ENCODE results near the gene SMAP2.

Gene SMAP2

DNA sequence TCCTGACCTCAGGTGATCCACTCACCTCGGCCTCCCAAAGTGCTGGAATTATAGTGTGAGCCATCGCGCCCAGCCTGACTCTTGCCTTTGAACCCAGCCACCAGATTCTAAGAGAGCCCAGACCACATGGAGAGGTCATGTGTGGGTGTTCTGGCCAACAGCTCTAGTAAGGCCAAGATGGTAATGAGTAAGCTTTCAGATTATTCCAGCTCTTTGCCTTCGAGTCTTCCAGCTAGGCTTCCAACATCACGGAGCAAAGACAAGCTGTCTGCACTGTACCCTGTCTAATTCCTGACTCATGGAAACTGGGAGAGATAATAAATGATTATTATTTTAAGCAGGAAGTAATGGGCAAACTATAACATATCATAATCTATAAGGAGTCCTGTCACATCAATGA is 61.9 kb downstream of the SMAP2 start:
- Mint-ChIP-seq H3K9me3 (no peaks in the 10 kb centered on the region), H3K27ac (no peak overlapping the region), H3K4me1 (ENCODE audit: low read depth) (peaks cover 2% of the 10 kb centered on the region), H3K36me3 (ENCODE audit: low read depth) (no peaks in the 10 kb centered on the region), H3K27me3 (no peaks in the 10 kb centered on the region), H3K4me3 (no peak overlapping the region)
- no peak for DNase-seq

DNA sequence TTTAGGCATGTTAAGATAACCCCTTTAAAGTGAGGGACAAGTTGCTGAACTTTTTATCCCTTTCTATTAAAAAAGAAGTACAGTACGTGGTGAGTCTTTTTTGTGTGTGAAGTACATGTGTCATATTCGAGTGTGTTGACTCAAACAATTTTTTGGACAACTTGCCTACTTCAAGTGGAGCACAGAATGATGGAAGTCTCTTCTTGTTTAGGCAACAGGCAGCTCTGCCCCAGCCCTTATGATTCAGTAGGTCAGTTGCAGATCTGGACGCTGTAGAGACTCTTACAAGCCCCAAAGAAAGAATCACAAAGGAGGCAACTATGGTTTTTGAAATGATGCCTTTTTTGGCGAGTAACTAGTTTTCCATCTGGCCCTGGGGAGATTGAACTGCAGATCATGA is 62.3 kb downstream of the SMAP2 start:
- H3K27ac Mint-ChIP-seq, result no peak overlapping the region
- no peak overlapping the region for H3K4me3 Mint-ChIP-seq
- no peaks in the 10 kb centered on the region for H3K9me3 Mint-ChIP-seq
- no peaks in the 10 kb centered on the region for H3K36me3 Mint-ChIP-seq (ENCODE audit: low read depth)
- peaks cover 2% of the 10 kb centered on the region for H3K4me1 Mint-ChIP-seq (ENCODE audit: low read depth)
- no peak for DNase-seq
- H3K27me3 Mint-ChIP-seq, result no peaks in the 10 kb centered on the region

DNA sequence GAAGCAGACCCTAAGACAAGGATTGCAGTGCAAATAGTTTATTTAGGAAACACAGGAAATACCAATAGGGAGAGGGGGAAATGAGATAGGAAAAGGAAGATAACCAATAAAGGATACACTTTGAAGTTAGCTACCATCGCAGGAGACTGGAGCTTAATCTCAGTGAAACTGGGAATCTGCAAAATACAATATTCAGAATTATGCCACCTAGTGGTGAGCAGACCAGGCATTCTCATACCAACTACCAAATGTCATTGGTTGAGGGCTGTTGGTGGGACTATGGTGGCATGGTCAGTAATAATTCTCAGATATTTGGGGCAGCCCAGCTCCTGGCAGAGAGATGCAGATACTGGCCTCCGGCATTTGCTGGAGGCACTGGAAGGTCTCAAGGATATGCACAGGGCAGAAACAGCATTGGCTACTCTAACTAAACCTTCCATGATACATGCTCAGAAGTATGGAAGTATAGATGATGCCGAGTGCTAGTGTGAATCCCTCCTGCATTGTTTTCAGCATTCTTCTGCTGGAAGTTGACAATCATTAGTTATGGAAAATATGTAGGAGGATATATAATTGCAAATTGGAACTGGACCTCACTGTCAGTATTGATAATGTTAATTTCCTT is 65.0 kb downstream of the SMAP2 start:
- no peak for DNase-seq
- peaks cover 2% of the 10 kb centered on the region for H3K4me1 Mint-ChIP-seq (ENCODE audit: low read depth)
- no peaks in the 10 kb centered on the region for H3K36me3 Mint-ChIP-seq (ENCODE audit: low read depth)
- H3K27me3 Mint-ChIP-seq, result no peaks in the 10 kb centered on the region
- no peaks in the 10 kb centered on the region for H3K9me3 Mint-ChIP-seq
- H3K27ac Mint-ChIP-seq, result no peak overlapping the region
- H3K4me3 Mint-ChIP-seq, result no peak overlapping the region

DNA sequence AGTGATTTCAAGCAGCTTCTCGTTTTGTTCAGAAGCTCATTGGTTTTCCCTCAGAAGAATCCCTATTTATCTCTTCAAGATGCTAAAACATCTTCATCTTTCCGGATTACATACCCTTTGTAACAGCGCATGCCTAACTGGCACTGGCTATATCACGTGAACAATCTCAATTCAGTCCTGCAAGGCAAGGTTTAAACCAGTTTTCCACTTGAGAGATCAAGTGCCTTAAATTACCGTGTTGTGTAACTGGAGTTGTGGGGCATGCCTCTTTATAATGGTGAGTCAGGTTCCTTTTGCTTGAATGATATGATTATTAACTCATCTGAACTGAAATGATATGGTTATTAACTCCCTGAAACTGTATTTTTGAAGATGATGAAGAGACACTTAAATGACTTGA is 65.7 kb downstream of the SMAP2 start:
- Mint-ChIP-seq H3K4me1 (ENCODE audit: low read depth) (peaks cover 2% of the 10 kb centered on the region), H3K27ac (no peak overlapping the region), H3K36me3 (ENCODE audit: low read depth) (peaks cover 5% of the 10 kb centered on the region), H3K27me3 (no peaks in the 10 kb centered on the region), H3K4me3 (no peak overlapping the region), H3K9me3 (no peaks in the 10 kb centered on the region)
- no peak for DNase-seq

DNA sequence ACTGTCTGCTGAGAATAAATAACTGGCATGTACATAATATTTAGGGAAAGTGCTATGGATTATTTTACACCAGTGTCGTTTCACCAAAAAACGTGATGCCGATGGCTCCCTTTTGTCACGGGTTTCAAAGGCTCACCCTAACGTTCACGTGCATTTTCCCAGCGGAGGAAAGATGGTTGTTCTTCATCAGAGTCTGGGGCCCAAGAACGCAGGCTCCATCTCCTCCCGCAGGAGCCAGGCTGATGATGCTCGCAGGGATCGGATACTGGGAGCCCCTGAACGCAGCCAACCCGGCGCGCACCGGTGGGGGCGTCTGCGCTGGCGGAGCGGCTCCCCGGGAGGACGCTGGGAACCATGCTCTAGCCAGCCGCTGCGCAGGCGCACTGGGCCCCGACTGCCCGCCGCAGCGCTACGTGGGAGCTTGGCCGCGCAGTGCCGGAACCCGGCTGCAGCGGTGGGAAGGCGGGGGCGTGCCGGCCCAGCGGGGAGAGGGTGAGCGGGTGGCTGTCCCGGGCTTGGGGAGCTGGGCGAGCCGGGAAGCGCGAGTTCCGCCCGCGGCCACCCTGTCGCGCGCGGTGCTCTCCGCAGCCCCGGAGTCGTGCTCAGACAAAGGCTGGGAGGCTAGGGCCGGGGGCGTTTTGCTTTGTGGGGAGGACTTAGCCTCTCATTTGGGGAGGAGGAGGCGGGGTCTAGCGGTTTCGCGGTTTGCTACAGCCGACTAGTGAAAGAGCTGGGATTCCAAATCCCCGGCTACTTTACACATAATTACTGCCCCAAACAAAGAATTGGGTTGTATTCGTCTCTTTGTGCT is 76.4 kb downstream of the SMAP2 start, which contains the start of gene ZFP69B:
Gene ZFP69B, plus strand, starts transcription at position 793 of the 811 bp plus-strand sequence. CDS start 486 bp downstream, outside the sequence.
- peak within 1 kb of the TSS; percentile 87 for H3K4me3 Mint-ChIP-seq
- peaks cover 77% of the 10 kb centered on the region for H3K36me3 Mint-ChIP-seq (ENCODE audit: low read depth)
- H3K9me3 Mint-ChIP-seq, result peaks cover 43% of the 10 kb centered on the region

DNA sequence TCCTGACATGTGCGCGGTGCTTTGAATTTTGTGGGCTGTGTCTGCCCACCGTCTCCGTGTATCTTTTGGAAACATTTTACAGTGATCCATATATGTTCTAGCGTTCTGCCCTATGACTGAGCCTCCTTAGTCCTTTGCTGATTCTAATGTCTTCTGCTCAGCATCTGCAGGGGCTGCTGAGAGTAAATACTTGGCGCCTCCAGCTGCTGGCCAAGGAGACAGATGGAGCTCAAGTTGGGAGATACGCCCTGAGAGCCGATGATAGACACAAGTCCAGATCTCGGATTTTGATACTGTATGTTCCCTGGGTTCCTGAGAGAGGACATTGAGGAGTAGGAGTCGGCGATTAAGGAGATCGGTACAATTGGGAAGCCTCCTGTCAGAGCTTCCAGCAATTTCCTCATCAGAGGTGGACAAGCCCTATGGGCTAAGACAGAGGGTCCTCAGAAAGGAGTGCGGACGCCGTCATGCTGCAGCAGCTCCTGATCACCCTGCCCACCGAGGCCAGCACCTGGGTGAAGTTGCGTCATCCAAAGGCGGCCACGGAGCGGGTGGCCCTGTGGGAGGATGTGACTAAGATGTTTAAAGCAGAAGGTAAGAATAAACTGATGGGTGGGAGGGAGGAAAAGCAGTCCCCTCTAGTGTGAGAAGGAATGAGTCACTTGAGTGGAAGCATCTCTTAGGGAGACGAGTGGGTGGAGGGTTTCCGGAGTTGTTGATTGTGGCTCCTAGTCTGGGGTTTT is 77.1 kb downstream of the SMAP2 start:
- Mint-ChIP-seq H3K9me3 (peaks cover 45% of the 10 kb centered on the region), H3K36me3 (ENCODE audit: low read depth) (peaks cover 77% of the 10 kb centered on the region), H3K4me3 (peak overlapping the region; percentile 87), H3K27me3 (no peaks in the 10 kb centered on the region), H3K4me1 (ENCODE audit: low read depth) (peaks cover 37% of the 10 kb centered on the region), H3K27ac (peak overlapping the region; percentile 96)
- DNase-seq, result peak; percentile 88

More for the DNA sequence above, 76.4 kb downstream of the SMAP2 start, which contains the start of gene ZFP69B:
- peak; percentile 96 for DNase-seq
- no peaks in the 10 kb centered on the region for H3K27me3 Mint-ChIP-seq
- H3K27ac Mint-ChIP-seq, result peak within 1 kb of the TSS; percentile 96
- peaks cover 37% of the 10 kb centered on the region for H3K4me1 Mint-ChIP-seq (ENCODE audit: low read depth)

DNA sequence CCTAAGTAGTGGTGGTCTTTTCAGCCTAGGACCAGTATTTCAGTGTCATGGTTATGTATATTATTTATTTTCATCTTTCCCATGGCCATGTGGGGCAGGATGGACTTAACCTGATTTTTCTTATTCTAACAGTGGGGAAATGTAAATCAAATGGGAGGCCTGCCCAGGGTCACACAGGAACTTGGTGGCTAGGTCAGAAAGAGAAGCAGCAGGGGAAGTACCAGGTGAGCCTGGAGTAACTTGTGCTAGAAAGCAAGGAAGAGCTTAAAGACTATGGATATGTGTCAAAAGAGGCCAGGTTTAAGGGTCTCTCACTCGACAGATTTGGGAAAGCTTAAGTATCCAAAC is 77.7 kb downstream of the SMAP2 start:
- H3K27me3 Mint-ChIP-seq, result no peaks in the 10 kb centered on the region
- peaks cover 44% of the 10 kb centered on the region for H3K9me3 Mint-ChIP-seq
- DNase-seq, result no peak
- H3K36me3 Mint-ChIP-seq (ENCODE audit: low read depth), result peaks cover 78% of the 10 kb centered on the region
- H3K4me3 Mint-ChIP-seq, result peak overlapping the region; percentile 87
- H3K27ac Mint-ChIP-seq, result peak overlapping the region; percentile 96
- H3K4me1 Mint-ChIP-seq (ENCODE audit: low read depth), result peaks cover 37% of the 10 kb centered on the region

DNA sequence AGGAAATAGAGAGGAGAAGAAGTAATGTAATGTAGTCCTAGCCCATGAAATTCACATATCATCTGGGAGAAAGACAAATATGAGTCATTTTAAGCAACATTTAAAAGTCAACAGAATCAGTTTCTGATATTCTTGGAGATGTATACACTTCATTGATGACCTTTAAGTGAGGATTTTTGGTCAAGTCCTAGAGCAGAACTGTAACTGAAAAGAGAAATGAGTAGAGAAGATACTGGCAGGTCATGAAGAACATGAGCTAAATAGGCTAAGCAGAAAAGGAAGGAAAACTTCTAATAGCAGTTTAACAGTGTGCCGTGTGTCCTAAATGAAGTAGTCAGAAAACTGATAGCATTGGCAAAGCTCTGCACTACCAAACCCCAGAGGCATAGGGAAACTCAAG is 81.3 kb downstream of the SMAP2 start:
- Mint-ChIP-seq H3K27me3 (no peaks in the 10 kb centered on the region), H3K4me1 (ENCODE audit: low read depth) (peaks cover 25% of the 10 kb centered on the region), H3K9me3 (peaks cover 63% of the 10 kb centered on the region), H3K27ac (no peak overlapping the region), H3K36me3 (ENCODE audit: low read depth) (peaks cover 94% of the 10 kb centered on the region), H3K4me3 (no peak overlapping the region)
- DNase-seq, result no peak

DNA sequence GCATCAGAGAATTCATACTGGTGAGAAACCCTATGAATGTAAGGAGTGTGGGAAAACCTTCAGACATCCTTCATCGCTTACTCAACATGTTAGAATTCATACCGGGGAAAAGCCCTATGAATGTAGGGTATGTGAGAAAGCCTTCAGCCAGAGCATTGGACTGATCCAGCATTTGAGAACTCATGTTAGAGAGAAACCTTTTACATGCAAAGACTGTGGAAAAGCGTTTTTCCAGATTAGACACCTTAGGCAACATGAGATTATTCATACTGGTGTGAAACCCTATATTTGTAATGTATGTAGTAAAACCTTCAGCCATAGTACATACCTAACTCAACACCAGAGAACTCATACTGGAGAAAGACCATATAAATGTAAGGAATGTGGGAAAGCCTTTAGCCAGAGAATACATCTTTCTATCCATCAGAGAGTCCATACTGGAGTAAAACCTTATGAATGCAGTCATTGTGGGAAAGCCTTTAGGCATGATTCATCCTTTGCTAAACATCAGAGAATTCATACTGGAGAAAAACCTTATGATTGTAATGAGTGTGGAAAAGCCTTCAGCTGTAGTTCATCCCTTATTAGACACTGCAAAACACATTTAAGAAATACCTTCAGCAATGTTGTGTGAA is 89.5 kb downstream of the SMAP2 start:
- H3K9me3 Mint-ChIP-seq, result peaks cover 67% of the 10 kb centered on the region
- peaks cover 97% of the 10 kb centered on the region for H3K36me3 Mint-ChIP-seq (ENCODE audit: low read depth)
- DNase-seq, result no peak

DNA sequence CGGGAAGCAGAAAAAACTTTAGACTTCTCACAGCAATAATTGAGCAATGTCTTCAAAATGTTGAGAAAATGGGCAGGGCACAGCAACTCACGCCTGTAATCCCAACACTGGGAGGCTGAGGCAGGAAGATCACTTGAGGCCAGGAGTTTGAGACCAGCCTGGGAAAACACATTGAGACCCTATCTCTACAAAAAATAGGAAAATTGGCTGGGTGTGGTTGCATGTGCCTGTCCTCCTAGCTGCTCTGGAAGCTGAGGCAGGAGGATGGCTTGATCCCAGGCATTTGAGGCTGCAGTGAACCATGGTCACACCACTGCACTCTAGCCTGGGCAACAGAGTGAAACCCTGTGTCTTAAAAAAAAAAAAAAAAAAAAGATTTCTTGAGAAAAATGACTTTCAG is 95.8 kb downstream of the SMAP2 start:
- Mint-ChIP-seq H3K36me3 (ENCODE audit: low read depth) (peaks cover 60% of the 10 kb centered on the region), H3K27ac (no peak overlapping the region), H3K9me3 (peaks cover 75% of the 10 kb centered on the region), H3K4me1 (ENCODE audit: low read depth) (no peaks in the 10 kb centered on the region), H3K27me3 (no peaks in the 10 kb centered on the region), H3K4me3 (no peak overlapping the region)
- no peak for DNase-seq

More for the DNA sequence above, 89.5 kb downstream of the SMAP2 start:
- Mint-ChIP-seq H3K27ac (no peak overlapping the region), H3K27me3 (no peaks in the 10 kb centered on the region), H3K4me1 (ENCODE audit: low read depth) (no peaks in the 10 kb centered on the region), H3K4me3 (no peak overlapping the region)
